CMK (cell line): Measurements from ENCODE around the gene LDB2.

Source experiments
- DNase-seq: peaks from one replicate; pipeline ENCODE4 v3.0.0-alpha.2; 2010; ENCODE audit warnings: low read depth

Gene LDB2

DNA sequence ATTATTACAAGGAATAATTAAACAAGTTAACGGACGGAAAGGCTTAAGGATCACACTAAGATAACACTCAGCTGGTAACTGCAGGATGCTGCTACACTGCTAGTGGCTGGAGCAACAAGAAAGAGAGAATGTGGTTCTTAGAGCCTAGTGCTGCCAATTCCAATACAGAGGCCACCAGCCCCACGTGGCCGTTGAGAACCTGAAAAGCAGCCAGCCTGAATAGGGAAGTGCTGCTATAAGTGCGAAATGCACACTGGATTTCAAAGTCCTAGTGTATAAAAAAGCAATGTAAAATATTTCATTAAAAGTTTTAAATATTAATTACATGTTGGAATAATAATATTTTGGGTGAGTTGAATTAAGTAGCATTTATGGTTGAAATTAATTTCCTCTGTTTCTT is 414.9 kb downstream of the LDB2 start:
- DNase-seq, result no peak

DNA sequence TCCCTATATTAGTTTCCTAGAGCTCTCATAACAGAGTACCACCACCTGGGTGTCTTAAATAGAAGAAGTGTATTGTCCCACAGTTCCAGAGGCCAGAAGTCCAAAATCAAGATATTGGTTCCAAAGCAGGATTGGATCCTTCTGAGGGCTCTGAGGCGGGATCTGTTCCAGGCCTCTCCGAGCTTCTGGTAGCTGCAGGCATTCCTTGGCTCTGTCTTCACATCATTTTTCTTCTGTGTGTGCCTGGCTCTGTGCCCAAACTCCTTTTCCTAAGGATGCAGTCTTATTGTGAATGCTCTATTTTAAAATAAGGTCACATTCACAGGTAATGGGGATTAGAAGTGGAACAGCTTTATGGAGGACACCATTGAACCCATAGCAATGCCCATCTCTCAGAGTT is 418.4 kb downstream of the LDB2 start:
- no peak for DNase-seq

DNA sequence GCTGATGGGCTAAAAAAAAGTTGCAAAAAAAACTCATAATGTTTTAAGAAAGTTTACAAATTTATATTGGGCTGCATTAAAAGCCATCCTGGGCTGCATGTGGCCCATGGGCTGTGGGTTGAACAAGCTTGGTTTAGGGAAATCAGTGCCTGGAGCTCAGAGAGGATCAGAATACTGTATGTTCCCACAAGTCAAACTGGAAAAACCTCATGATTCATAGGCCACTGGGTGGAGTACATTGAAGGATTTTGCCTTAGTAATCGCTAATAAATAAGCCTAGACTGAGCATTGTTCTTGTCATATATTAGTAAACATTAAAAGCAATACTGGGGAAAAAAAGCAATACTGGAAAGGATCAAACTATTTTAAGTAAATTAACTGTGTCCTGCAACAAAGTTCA is 425.9 kb downstream of the LDB2 start:
- no peak for DNase-seq

DNA sequence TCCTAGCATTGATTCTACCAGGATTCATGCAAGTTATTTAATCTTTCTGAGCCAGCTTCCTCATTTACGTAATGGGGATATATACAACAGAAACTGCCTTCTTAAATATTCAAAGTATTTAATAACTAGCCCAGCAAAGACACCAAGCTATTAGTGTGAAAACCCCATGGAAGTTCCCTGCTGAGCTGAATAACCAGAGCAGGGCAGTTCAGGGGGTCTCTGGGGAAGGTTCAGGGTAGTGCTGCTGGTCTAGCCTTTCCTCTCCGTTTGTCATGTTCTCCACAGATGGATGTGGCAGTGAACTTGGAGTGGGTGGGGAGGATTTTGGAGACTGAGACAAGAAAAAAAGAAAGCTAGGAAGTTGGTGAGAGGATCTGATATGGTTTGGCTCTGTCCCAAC is 431.4 kb downstream of the LDB2 start:
- no peak for DNase-seq

DNA sequence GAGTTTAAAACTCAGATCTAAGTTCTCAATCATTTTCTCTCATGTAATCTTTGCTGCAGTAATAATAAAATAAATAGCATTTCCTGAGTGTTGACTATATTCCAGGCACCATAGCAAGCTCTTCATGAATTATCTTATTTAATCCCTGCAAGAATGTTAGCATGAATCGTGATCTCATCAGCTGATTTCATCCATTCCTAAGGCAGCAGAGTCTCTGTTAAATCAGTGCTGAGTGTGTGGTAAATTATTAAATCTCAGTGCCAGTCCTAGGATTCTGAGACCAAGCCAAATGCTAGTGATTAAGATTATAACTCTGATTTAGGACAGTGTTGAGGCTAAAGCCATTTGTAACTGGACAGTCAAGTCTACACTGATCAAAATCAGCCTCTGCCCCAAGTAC is 431.9 kb downstream of the LDB2 start:
- no peak for DNase-seq

DNA sequence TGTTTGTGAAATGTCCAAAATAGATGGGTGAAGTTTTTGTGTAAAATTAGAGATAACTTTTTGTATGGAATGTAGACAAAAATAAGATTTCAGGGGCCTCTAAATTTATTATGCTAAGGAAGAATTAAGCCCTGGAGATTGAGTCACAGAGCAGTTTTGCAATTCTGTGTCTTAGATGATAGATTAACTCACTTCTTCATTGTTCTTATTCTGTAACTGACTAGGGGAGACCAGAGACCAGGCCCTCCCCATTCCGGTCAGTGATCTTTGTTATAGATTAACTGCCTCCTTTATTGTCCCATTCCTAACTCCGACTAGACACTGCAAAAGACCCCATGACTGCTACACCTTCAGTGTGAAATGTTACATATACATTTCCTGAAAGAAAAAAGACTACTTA is 433.8 kb downstream of the LDB2 start:
- DNase-seq, result no peak

DNA sequence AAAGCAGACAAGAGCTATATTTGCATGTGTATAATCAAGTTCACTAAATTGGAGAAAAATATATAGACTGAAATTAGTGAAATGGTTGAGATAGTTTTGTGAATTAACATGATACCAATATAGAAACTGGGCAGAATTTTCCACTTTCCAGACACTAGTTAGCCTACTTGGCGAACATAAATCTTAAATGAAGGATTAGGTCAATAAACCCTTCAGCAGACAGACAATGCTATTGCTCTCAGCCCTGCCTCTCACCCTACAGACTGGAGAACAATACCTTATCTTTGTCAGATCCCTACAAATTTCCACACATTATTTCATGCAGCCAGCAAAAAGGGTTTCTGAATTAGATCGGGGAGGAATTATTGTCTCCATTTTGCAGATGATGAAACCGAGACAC is 435.8 kb downstream of the LDB2 start:
- no peak for DNase-seq

DNA sequence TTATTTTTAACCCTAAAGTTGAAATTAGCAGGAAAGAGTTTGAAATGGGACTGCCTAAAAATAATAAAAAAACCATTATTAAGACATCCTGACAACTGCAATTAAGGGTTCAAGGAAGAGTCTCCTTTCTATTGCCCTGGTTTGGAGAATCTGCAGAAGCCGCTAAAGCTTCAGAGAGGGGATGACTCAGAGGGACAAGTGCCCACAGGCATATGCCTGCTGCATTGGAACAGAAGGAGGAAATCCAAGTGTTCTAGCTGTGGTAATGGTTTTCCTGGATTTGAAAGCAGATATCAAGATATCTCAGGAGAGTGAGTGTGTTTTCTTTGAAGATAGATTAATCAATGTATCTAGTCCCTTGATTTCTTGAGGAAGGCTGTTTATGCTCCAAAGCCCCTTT is 437.1 kb downstream of the LDB2 start:
- no peak for DNase-seq

DNA sequence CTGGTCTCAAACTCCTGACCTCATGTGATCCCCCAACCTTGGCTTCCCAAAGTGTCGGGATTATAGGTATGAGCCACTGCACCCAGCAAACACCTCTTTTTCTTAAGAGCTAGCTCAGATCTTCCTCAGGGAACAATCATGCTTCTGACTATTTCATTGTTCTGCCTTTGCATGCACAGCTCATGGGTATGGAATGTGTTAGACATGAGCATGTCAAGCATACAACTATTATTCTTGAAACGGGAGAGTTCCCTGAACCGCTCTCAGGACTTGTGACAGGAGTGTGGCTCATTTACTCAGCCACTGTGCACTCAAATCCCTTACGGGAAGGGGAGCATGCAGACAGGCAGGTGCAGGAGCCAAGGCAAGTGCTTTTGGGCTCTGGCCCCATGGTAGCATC is 440.5 kb downstream of the LDB2 start:
- no peak for DNase-seq
